ENCODE data around the gene PRKG2. TPM values are rescaled to one million over a fixed set of nuclear protein-coding genes. Genes with fewer than 3 reads are reported as not detected.

PRKG2 gene
- total and polyA plus RNA-seq, 2 experiments from 2014 or later = 6.7 to 17.4 TPM

DNA sequence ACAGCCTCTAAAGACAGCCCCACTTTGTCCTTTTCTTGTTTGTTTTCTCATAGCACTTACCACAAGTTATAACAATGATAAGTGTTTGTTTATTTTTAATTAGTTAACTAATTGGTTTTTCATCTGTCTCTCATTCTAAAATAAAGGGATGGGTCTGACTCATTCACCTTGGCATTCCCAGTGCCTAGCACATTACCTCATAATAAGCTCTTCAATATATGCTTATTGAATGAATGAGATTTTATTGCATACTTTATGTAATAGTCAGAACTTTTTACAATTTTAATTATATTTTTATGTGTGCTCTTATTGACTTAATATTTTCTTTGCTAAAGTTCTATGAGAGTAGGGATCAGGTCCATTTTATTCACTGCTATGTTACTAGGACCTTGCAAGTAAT lies 22.8 kb upstream of the PRKG2 start:
- H3K4me1 ChIP-seq (ENCODE audit: insufficient read depth) = no peaks in the 10 kb centered on the region
- H3K27ac ChIP-seq = no peak overlapping the region
- no peaks in the 10 kb centered on the region for H3K79me2 ChIP-seq
- H4K20me1 ChIP-seq (ENCODE audit: insufficient read depth, poor library complexity, severe bottlenecking) = no peaks in the 10 kb centered on the region
- H3K9me3 ChIP-seq (ENCODE audit: low read depth) = no peaks in the 10 kb centered on the region
- no peak for DNase-seq (ENCODE audit: low spot score)
- no peaks in the 10 kb centered on the region for H3K27me3 ChIP-seq
- no peaks in the 10 kb centered on the region for H3K36me3 ChIP-seq (replicated peaks; ENCODE audit: insufficient read depth, low read depth)
- no peak overlapping the region for H3K4me3 ChIP-seq
- TF ChIP-seq EZH2 (IDR thresholded peaks at IDR 0.05; ENCODE audit: borderline replicate concordance) (no peak), EZH2phosphoT487 (IDR thresholded peaks at IDR 0.05; ENCODE audit: low read depth, severe bottlenecking, unreplicated experiment) (no peak)
- TF ChIP-seq, protein P1, sequence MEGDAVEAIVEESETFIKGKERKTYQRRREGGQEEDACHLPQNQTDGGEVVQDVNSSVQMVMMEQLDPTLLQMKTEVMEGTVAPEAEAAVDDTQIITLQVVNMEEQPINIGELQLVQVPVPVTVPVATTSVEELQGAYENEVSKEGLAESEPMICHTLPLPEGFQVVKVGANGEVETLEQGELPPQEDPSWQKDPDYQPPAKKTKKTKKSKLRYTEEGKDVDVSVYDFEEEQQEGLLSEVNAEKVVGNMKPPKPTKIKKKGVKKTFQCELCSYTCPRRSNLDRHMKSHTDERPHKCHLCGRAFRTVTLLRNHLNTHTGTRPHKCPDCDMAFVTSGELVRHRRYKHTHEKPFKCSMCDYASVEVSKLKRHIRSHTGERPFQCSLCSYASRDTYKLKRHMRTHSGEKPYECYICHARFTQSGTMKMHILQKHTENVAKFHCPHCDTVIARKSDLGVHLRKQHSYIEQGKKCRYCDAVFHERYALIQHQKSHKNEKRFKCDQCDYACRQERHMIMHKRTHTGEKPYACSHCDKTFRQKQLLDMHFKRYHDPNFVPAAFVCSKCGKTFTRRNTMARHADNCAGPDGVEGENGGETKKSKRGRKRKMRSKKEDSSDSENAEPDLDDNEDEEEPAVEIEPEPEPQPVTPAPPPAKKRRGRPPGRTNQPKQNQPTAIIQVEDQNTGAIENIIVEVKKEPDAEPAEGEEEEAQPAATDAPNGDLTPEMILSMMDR (IDR thresholded peaks at IDR 0.05; ENCODE audit: poor library complexity) = no peak
- no peak overlapping the region for H2AFZ ChIP-seq
- no peak overlapping the region for H3K4me2 ChIP-seq
- no peaks in the 10 kb centered on the region for H3K9me2 ChIP-seq (replicated peaks; ENCODE audit: insufficient read depth)

DNA sequence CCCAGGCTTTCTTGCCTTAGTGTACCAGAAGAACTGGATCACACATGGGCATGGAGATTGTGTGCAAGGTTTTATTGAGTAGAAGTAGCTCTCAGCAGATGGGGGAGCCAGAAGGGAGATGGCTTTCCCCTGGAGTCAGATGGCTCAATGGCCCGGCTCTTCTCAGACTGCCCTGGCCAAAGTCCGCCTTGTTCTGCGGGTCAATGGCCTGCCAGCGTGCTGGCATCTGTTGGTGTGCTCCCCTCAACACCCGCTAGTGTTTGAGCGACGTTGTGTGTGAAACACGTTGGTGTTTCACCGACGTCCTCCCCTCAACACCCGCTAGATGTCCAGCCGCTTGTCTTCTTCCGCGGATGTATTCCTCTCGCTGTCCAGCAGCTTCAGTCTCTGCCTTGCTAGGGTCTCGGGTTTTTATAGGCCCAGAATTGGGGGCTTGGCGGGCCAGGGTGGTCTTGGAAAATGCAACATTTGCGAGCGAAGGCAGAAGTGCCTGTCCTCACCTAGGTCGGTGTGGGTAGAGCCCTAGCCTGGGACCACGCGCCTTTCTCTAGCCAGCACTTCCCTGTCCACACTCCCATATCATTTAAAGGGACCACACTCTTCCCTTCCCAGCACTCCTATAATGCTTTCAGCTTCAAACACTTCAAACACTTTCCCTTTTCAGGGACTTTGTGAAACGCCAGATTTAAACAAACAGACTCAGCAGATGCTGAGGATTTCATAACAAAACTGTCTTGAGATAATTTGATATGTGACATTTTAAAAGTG lies 21.1 kb upstream of the PRKG2 start:
- Histone ChIP-seq H3K79me2 (no peaks in the 10 kb centered on the region), H2AFZ (no peak overlapping the region), H3K4me2 (no peak overlapping the region), H3K36me3 (replicated peaks; ENCODE audit: insufficient read depth, low read depth) (no peaks in the 10 kb centered on the region), H3K27ac (no peak overlapping the region), H3K4me1 (ENCODE audit: insufficient read depth) (no peaks in the 10 kb centered on the region), H3K9me2 (replicated peaks; ENCODE audit: insufficient read depth) (no peaks in the 10 kb centered on the region), H4K20me1 (ENCODE audit: insufficient read depth, poor library complexity, severe bottlenecking) (no peaks in the 10 kb centered on the region), H3K27me3 (no peaks in the 10 kb centered on the region), H3K9me3 (ENCODE audit: low read depth) (no peaks in the 10 kb centered on the region), H3K4me3 (no peak overlapping the region)
- 92% methylated on average over 23 of the region's 23 CpGs for WGBS (ENCODE audit: low lambda C conversion rate, missing lambda C conversion rate)
- DNase-seq (ENCODE audit: low spot score) = no peak
- TF ChIP-seq EZH2 (IDR thresholded peaks at IDR 0.05; ENCODE audit: borderline replicate concordance) = no peak
- TF ChIP-seq, protein P1 (IDR thresholded peaks at IDR 0.05; ENCODE audit: poor library complexity) = no peak
- TF ChIP-seq EZH2phosphoT487 (IDR thresholded peaks at IDR 0.05; ENCODE audit: low read depth, severe bottlenecking, unreplicated experiment) = no peak

DNA sequence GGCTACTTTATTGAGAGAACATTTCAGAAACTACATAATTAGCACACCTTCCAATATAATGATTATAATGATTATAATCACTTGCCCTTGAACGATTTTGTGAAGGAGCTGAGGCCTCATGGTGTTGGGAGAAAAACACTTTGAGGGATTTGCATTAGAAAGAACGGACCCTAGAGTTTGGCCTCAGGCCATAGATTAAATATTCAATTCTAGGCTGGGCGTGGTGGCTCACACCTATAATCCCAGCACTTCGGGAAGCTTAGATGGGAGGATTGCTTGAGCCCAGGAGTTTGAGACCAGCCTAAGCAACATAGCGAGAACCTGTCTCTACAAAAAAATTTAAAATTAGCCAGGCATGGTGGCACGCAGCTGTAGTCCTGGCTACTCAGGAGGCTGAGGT lies 12.9 kb upstream of the PRKG2 start:
- H3K4me3 ChIP-seq = no peak overlapping the region
- no peak overlapping the region for H3K27ac ChIP-seq
- H3K36me3 ChIP-seq (replicated peaks; ENCODE audit: insufficient read depth, low read depth) = no peaks in the 10 kb centered on the region
- no peaks in the 10 kb centered on the region for H3K79me2 ChIP-seq
- WGBS (ENCODE audit: low lambda C conversion rate, missing lambda C conversion rate) = 59% methylated on average over 6 of the region's 6 CpGs
- no peak overlapping the region for H3K4me2 ChIP-seq
- no peak overlapping the region for H2AFZ ChIP-seq
- no peaks in the 10 kb centered on the region for H3K9me3 ChIP-seq (ENCODE audit: low read depth)
- DNase-seq (ENCODE audit: low spot score) = no peak
- H3K27me3 ChIP-seq = no peaks in the 10 kb centered on the region
- no peaks in the 10 kb centered on the region for H3K9me2 ChIP-seq (replicated peaks; ENCODE audit: insufficient read depth)
- no peaks in the 10 kb centered on the region for H4K20me1 ChIP-seq (ENCODE audit: insufficient read depth, poor library complexity, severe bottlenecking)
- H3K4me1 ChIP-seq (ENCODE audit: insufficient read depth) = no peaks in the 10 kb centered on the region
- TF ChIP-seq, protein P1 (IDR thresholded peaks at IDR 0.05; ENCODE audit: poor library complexity) = no peak
- TF ChIP-seq EZH2phosphoT487 (IDR thresholded peaks at IDR 0.05; ENCODE audit: low read depth, severe bottlenecking, unreplicated experiment) (no peak), EZH2 (IDR thresholded peaks at IDR 0.05; ENCODE audit: borderline replicate concordance) (no peak)
